Caco-2 (cell line): ENCODE data around the gene NXF2B. TPM values are rescaled to one million over a fixed set of nuclear protein-coding genes. Genes with fewer than 3 reads are reported as not detected.
"Not testable (repeated sequence)": the region's sequence is repeated elsewhere in the genome, so short reads cannot be mapped to it uniquely, and the experiment has no call there.

ENCODE experiments used
- Bru-seq: library from RNA; stranded (reverse); fragments of 400-500 nt; gene quantifications from one replicate; lab custom pipeline; 2021; lab: Mats Ljungman, UMichigan
- BruChase-seq, 2 experiments: library from RNA; stranded (reverse); fragments of 400-500 nt; gene quantifications; one replicate each; lab custom pipeline; 2021; lab: Mats Ljungman, UMichigan
- BruUV-seq: library from RNA; stranded (reverse); fragments of 400-500 nt; replicated peaks from 2 replicates; lab custom pipeline; 2021; lab: Mats Ljungman, UMichigan
- CTCF ChIA-PET: fragments of 300-600 bp; sonication (Branson Sonifier 250); formaldehyde crosslinking; loops from one replicate; lab custom pipeline; 2022; ENCODE audit warnings: antibody characterized with exemption; lab: Charles Lee
- POLR2A ChIA-PET: fragments of 300-600 bp; sonication (Branson Sonifier 250); formaldehyde crosslinking; loops from one replicate; lab custom pipeline; 2022; ENCODE audit warnings: antibody characterized with exemption; lab: Charles Lee
- DNase-seq, 2 experiments: peaks; one replicate each; pipeline versions ENCODE4 v3.0.0 to v3.0.0-alpha.2; 2020 to 2022
- H3K27me3 ChIP-seq: replicated peaks from 2 replicates; pipeline ENCODE4 v1.6.0; 2011; ENCODE audit warnings: low read length; ENCODE audit not compliant: control insufficient read depth, insufficient read depth
- H3K36me3 ChIP-seq: 2 replicates; pipeline ENCODE4 v1.5.1; 2011; ENCODE audit warnings: low read length; ENCODE audit not compliant: control insufficient read depth, insufficient read depth
- H3K4me1 ChIP-seq: fragments of 250-450 bp; sonication (Bioruptor Pico); 2 replicates; pipeline ENCODE4 v1.5.1; 2020; ENCODE audit warnings: mild to moderate bottlenecking
- H3K4me3 ChIP-seq: 2 replicates; pipeline ENCODE4 v1.5.1; 2011; ENCODE audit warnings: low read depth, mild to moderate bottlenecking, control low read depth, low read length
- H3K9me3 ChIP-seq: fragments of 250-450 bp; sonication (Bioruptor Pico); 2 replicates; pipeline ENCODE4 v1.5.1; 2020; ENCODE audit warnings: mild to moderate bottlenecking, moderate library complexity
- H3K27ac Mint-ChIP-seq: one replicate; pipeline ENCODE4 v1.8.0; 2022; ENCODE audit warnings: mixed read lengths; ENCODE audit not compliant: unreplicated experiment
- H3K27me3 Mint-ChIP-seq: one replicate; pipeline ENCODE4 v1.8.0; 2022; ENCODE audit warnings: mixed read lengths; ENCODE audit not compliant: insufficient read depth, unreplicated experiment
- H3K36me3 Mint-ChIP-seq: one replicate; pipeline ENCODE4 v1.8.0; 2022; ENCODE audit warnings: mild to moderate bottlenecking, mixed read lengths; ENCODE audit not compliant: insufficient read depth, unreplicated experiment
- H3K4me1 Mint-ChIP-seq: one replicate; pipeline ENCODE4 v1.8.0; 2022; ENCODE audit warnings: low read depth, mixed read lengths; ENCODE audit not compliant: unreplicated experiment
- H3K4me3 Mint-ChIP-seq: one replicate; pipeline ENCODE4 v1.8.0; 2022; ENCODE audit warnings: mild to moderate bottlenecking, moderate library complexity, mixed read lengths; ENCODE audit not compliant: unreplicated experiment
- H3K9me3 Mint-ChIP-seq: one replicate; pipeline ENCODE4 v1.8.0; 2022; ENCODE audit warnings: mixed read lengths; ENCODE audit not compliant: unreplicated experiment
- intact Hi-C: fragments of 100-400 bp; cut with micrococcal nuclease; formaldehyde crosslinking; loops from one replicate; pipeline ENCODE4 v1.10.0; 2022; ENCODE audit not compliant: unreplicated experiment
- long read RNA-seq: library from polyadenylated mRNA; stranded (forward); transcript quantifications from one replicate; pipeline ENCODE4 v2.0.0, GENCODE V29; 2022
- total RNA-seq: library from RNA; stranded (reverse); gene quantifications from 2 replicates; pipeline ENCODE4 v1.2.3, GENCODE V29; 2022

The NXF2B gene
- total RNA-seq (not detected in 2 replicates), Bru-seq, nascent RNA (not detected), BruChase-seq, experiment 1, labeled RNA remaining after a 2-hour chase (not detected), BruChase-seq, experiment 2, labeled RNA remaining after a 6-hour chase (not detected)
- long read RNA-seq, result 0 reads

GRCh38 chrX:102439908-102440307 is at the start of gene NXF2B:
NXF2B (minus strand) TSS chrX:102440008; CDS start chrX:102380036, 59,972 bp downstream.
- H3K36me3 ChIP-seq, H3K4me1 Mint-ChIP-seq, H3K4me3 ChIP-seq, H3K27me3 ChIP-seq, DNase-seq, intact Hi-C loops, POLR2A ChIA-PET, H3K4me3 Mint-ChIP-seq, H3K36me3 Mint-ChIP-seq, H3K9me3 Mint-ChIP-seq, H3K4me1 ChIP-seq, H3K9me3 ChIP-seq, BruUV-seq, H3K27me3 Mint-ChIP-seq, H3K27ac Mint-ChIP-seq, CTCF ChIA-PET: not testable (repeated sequence)

GRCh38 chrX:102478765-102479164 is 39.0 kb upstream of the NXF2B start:
- H3K27me3 ChIP-seq, POLR2A ChIA-PET, DNase-seq, BruUV-seq, H3K36me3 Mint-ChIP-seq, H3K27ac Mint-ChIP-seq, H3K4me3 ChIP-seq, H3K9me3 Mint-ChIP-seq, H3K27me3 Mint-ChIP-seq, CTCF ChIA-PET, intact Hi-C loops, H3K9me3 ChIP-seq, H3K4me1 ChIP-seq, H3K36me3 ChIP-seq, H3K4me1 Mint-ChIP-seq, H3K4me3 Mint-ChIP-seq: not testable (repeated sequence)

GRCh38 chrX:102471762-102472220 is 32.0 kb upstream of the NXF2B start, which contains the start of gene TCP11X2:
TCP11X2 (minus strand) TSS chrX:102471812.
- CTCF ChIA-PET, intact Hi-C loops, H3K4me1 Mint-ChIP-seq, H3K9me3 ChIP-seq, H3K9me3 Mint-ChIP-seq, DNase-seq, H3K4me3 Mint-ChIP-seq, POLR2A ChIA-PET, H3K4me1 ChIP-seq, H3K36me3 Mint-ChIP-seq, BruUV-seq, H3K27ac Mint-ChIP-seq, H3K36me3 ChIP-seq, H3K27me3 ChIP-seq, H3K4me3 ChIP-seq, H3K27me3 Mint-ChIP-seq: not testable (repeated sequence)

GRCh38 chrX:102470215-102470614 is 30.4 kb upstream of the NXF2B start:
- DNase-seq, H3K4me3 Mint-ChIP-seq, BruUV-seq, H3K9me3 ChIP-seq, H3K27me3 ChIP-seq, CTCF ChIA-PET, H3K36me3 Mint-ChIP-seq, H3K4me1 ChIP-seq, POLR2A ChIA-PET, H3K4me3 ChIP-seq, H3K27me3 Mint-ChIP-seq, H3K9me3 Mint-ChIP-seq, H3K4me1 Mint-ChIP-seq, intact Hi-C loops, H3K27ac Mint-ChIP-seq, H3K36me3 ChIP-seq: not testable (repeated sequence)

GRCh38 chrX:102458615-102459014 is 18.8 kb upstream of the NXF2B start:
- H3K9me3 Mint-ChIP-seq, BruUV-seq, DNase-seq, H3K9me3 ChIP-seq, H3K4me1 ChIP-seq, intact Hi-C loops, H3K4me1 Mint-ChIP-seq, CTCF ChIA-PET, H3K4me3 Mint-ChIP-seq, H3K4me3 ChIP-seq, H3K36me3 ChIP-seq, POLR2A ChIA-PET, H3K36me3 Mint-ChIP-seq, H3K27ac Mint-ChIP-seq, H3K27me3 Mint-ChIP-seq, H3K27me3 ChIP-seq: not testable (repeated sequence)

- H3K36me3 ChIP-seq, H3K4me3 Mint-ChIP-seq, intact Hi-C loops, POLR2A ChIA-PET, H3K27ac Mint-ChIP-seq, H3K4me3 ChIP-seq, H3K9me3 Mint-ChIP-seq, H3K27me3 ChIP-seq, H3K9me3 ChIP-seq, H3K36me3 Mint-ChIP-seq, H3K4me1 Mint-ChIP-seq, BruUV-seq, H3K4me1 ChIP-seq, CTCF ChIA-PET, H3K27me3 Mint-ChIP-seq, DNase-seq: not testable (repeated sequence)
Measured at GRCh38 chrX:102414493-102414892, 25.3 kb downstream of the NXF2B start.
